Left colon (tissue), 2 donors: ENCODE data around the gene CLEC16A. TPM values are rescaled to one million over a fixed set of nuclear protein-coding genes. Genes with fewer than 3 reads are reported as not detected.
"Not testable (repeated sequence)": the region's sequence is repeated elsewhere in the genome, so short reads cannot be mapped to it uniquely, and the experiment has no call there.

Source experiments
- ATAC-seq: fragments of 200-7000 bp; cut with Tn5 transposase; one replicate; pipeline ENCODE4 v1.9.1; 2020; ENCODE audit warnings: mild to moderate bottlenecking, moderate library complexity
- DNase-seq, 2 donors: peaks; one replicate each; pipeline ENCODE4 v3.0.0-alpha.2; 2020
- intact Hi-C, 2 donors: fragments of 100-400 bp; cut with DNase I in 1 of 2; cut with micrococcal nuclease in 1 of 2; formaldehyde crosslinking; loops; one replicate each; pipeline versions ENCODE4 v1.11.2 to v1.14.0; 2022; cut with DNase I, micrococcal nuclease
- total RNA-seq, 2 donors: library from RNA; stranded (reverse); fragmentation: NEBNext Ultra II Directional; extraction: Animal tissue kit (Norgen Biotek cat#: 25700); gene quantifications; one replicate each; pipeline ENCODE4 v1.2.1, GENCODE V29; 2021
- donor health status: DM: no; HTN: no; CAD: no.
- donor health status: DM: yes; HTN: yes; CAD: no.

Gene CLEC16A
- total RNA-seq, 2 donors from 2014 or later = 27.3 to 41.6 TPM

- ATAC-seq = no peak
- no peak for DNase-seq
- intact Hi-C loops = no loop called here
Observed at GRCh38 chr16:10922328-10923145, 21.8 kb upstream of the CLEC16A start.

- no peak for ATAC-seq
- intact Hi-C loops = no loop called here
- DNase-seq = no peak
Observed at GRCh38 chr16:10923146-10923649, 21.2 kb upstream of the CLEC16A start.

GRCh38 chr16:10923650-10924214, 20.6 kb upstream of the CLEC16A start:
- ATAC-seq = peak; percentile 44
- DNase-seq = peak in 1 of 2 donors; percentile 49
- intact Hi-C loops = no loop called here

GRCh38 chr16:10925285-10925684, 19.1 kb upstream of the CLEC16A start:
- ATAC-seq, DNase-seq, intact Hi-C loops: not testable (repeated sequence)

- intact Hi-C loops = no loop called here
- DNase-seq (no peak), ATAC-seq (no peak)
Observed at GRCh38 chr16:10926094-10926493, 18.3 kb upstream of the CLEC16A start.

GRCh38 chr16:10926867-10927266, 17.5 kb upstream of the CLEC16A start:
- intact Hi-C loops = no loop called here
- no peak for DNase-seq
- ATAC-seq = no peak

GRCh38 chr16:10927497-10928112, 16.8 kb upstream of the CLEC16A start:
- DNase-seq = no peak
- intact Hi-C loops = no loop called here
- ATAC-seq = no peak

GRCh38 chr16:10929097-10929496, 15.3 kb upstream of the CLEC16A start:
- ATAC-seq, DNase-seq, intact Hi-C loops: not testable (repeated sequence)

GRCh38 chr16:10929853-10930754, 14.3 kb upstream of the CLEC16A start:
- DNase-seq (no peak), ATAC-seq (no peak)
- intact Hi-C loops = no loop called here

GRCh38 chr16:10930755-10931093, 13.6 kb upstream of the CLEC16A start:
- DNase-seq (no peak), ATAC-seq (no peak)
- intact Hi-C loops = no loop called here

- DNase-seq (no peak), ATAC-seq (no peak)
- intact Hi-C loops = no loop called here
Observed at GRCh38 chr16:10931134-10931533, 13.2 kb upstream of the CLEC16A start.

GRCh38 chr16:10931977-10932632, 12.3 kb upstream of the CLEC16A start:
- intact Hi-C loops = no loop called here
- DNase-seq (no peak), ATAC-seq (no peak)

- intact Hi-C loops = no loop called here
- no peak for DNase-seq
- no peak for ATAC-seq
Observed at GRCh38 chr16:10932959-10933710, 11.2 kb upstream of the CLEC16A start.

- DNase-seq (no peak), ATAC-seq (no peak)
- intact Hi-C loops = no loop called here
Observed at GRCh38 chr16:10933865-10934264, 10.5 kb upstream of the CLEC16A start.

- intact Hi-C loops = no loop called here
- no peak for DNase-seq
- no peak for ATAC-seq
Observed at GRCh38 chr16:10934325-10935107, 9.8 kb upstream of the CLEC16A start.

GRCh38 chr16:10935226-10935915, 9.0 kb upstream of the CLEC16A start:
- intact Hi-C loops = no loop called here
- no peak for ATAC-seq
- DNase-seq = no peak
